ENCODE data around the gene RHOA. TPM values are rescaled to one million over a fixed set of nuclear protein-coding genes. Genes with fewer than 3 reads are reported as not detected.
A peak's percentile ranks its signal among the peaks of the same experiment; 100 is the strongest.

RHOA gene
- total and polyA plus RNA-seq, 5 experiments from 2014 or later = 235 to 683 (median 478) TPM

GRCh38 chr3:49386056-49386756 lies 25.6 kb downstream of the RHOA start:
- DNase-seq = no peak
- POLR2A ChIA-PET = interaction anchor here (0.6 kb wide), 1 partner anchor 176 kb away, joined by 5 read pairs; no protein-coding TSS in a partner anchor
- no peak for ATAC-seq
- Mint-ChIP-seq H3K27ac (peak overlapping the region; percentile 15 to 79 (median 58)), H3K9me3 (no peaks in the 10 kb centered on the region), H3K27me3 (no peaks in the 10 kb centered on the region), H3K4me1 (peaks cover 20 to 83% (median 64%) of the 10 kb centered on the region in 4 donors), H3K4me3 (peak overlapping the region in 5 of 10 donors; percentile 4 to 54 (median 48)), H3K36me3 (peaks cover 0 to 28% (median 0%) of the 10 kb centered on the region in 3 donors)

- Mint-ChIP-seq H3K4me1 (peaks cover 20 to 82% (median 63%) of the 10 kb centered on the region in 4 donors), H3K27me3 (no peaks in the 10 kb centered on the region), H3K27ac (peak overlapping the region in 4 of 10 donors; percentile 31 to 57 (median 50)), H3K36me3 (peaks cover 0 to 28% (median 0%) of the 10 kb centered on the region in 3 donors), H3K4me3 (peak overlapping the region in 3 of 10 donors; percentile 4 to 49 (median 18)), H3K9me3 (no peaks in the 10 kb centered on the region)
- DNase-seq (no peak), ATAC-seq (no peak)
- POLR2A ChIA-PET = interaction anchor here (0.6 kb wide), 1 partner anchor 176 kb away, joined by 5 read pairs; no protein-coding TSS in a partner anchor
Observed at GRCh38 chr3:49385617-49386016, 26.2 kb downstream of the RHOA start.

GRCh38 chr3:49383387-49383786 lies 28.4 kb downstream of the RHOA start:
- DNase-seq = no peak
- Mint-ChIP-seq H3K4me3 (peak overlapping the region in 2 of 10 donors; percentile 15 to 36), H3K9me3 (no peaks in the 10 kb centered on the region), H3K27ac (peak overlapping the region in 7 of 10 donors; percentile 0 to 84 (median 47)), H3K4me1 (peaks cover 30 to 79% (median 69%) of the 10 kb centered on the region in 4 donors), H3K36me3 (peaks cover 0 to 27% (median 0%) of the 10 kb centered on the region in 3 donors), H3K27me3 (no peaks in the 10 kb centered on the region)
- POLR2A ChIA-PET = no interaction called here
- no peak for ATAC-seq

GRCh38 chr3:49378249-49378895 lies 33.4 kb downstream of the RHOA start:
- POLR2A ChIA-PET = no interaction called here
- Mint-ChIP-seq H3K4me3 (peak overlapping the region in 4 of 10 donors; percentile 4 to 26 (median 18)), H3K27ac (peak overlapping the region in 6 of 10 donors; percentile 16 to 85 (median 66)), H3K9me3 (no peaks in the 10 kb centered on the region), H3K4me1 (peaks cover 18 to 64% (median 53%) of the 10 kb centered on the region in 4 donors), H3K27me3 (no peaks in the 10 kb centered on the region), H3K36me3 (peaks cover 0 to 40% (median 12%) of the 10 kb centered on the region in 3 donors)
- DNase-seq = no peak
- no peak for ATAC-seq

GRCh38 chr3:49377483-49377882 lies 34.3 kb downstream of the RHOA start:
- Mint-ChIP-seq H3K27ac (peak overlapping the region in 7 of 10 donors; percentile 18 to 73 (median 45)), H3K27me3 (no peaks in the 10 kb centered on the region), H3K9me3 (no peaks in the 10 kb centered on the region), H3K4me1 (peaks cover 17 to 60% (median 51%) of the 10 kb centered on the region in 4 donors), H3K36me3 (peaks cover 0 to 45% (median 13%) of the 10 kb centered on the region in 3 donors), H3K4me3 (peak overlapping the region in 3 of 10 donors; percentile 4 to 41 (median 14))
- ATAC-seq (peak; percentile 52 to 63), DNase-seq (peak in 5 of 10 donors; percentile 5 to 28 (median 6))
- POLR2A ChIA-PET = no interaction called here

GRCh38 chr3:49371946-49372345 lies 39.8 kb downstream of the RHOA start:
- Mint-ChIP-seq H3K27me3 (no peaks in the 10 kb centered on the region), H3K9me3 (no peaks in the 10 kb centered on the region), H3K27ac (peak overlapping the region in 2 of 10 donors; percentile 14 to 79), H3K4me3 (no peak overlapping the region), H3K4me1 (peaks cover 7 to 39% (median 30%) of the 10 kb centered on the region in 4 donors), H3K36me3 (peaks cover 0 to 82% (median 15%) of the 10 kb centered on the region in 3 donors)
- DNase-seq (no peak), ATAC-seq (no peak)
- POLR2A ChIA-PET = no interaction called here

GRCh38 chr3:49370585-49371290 lies 41.0 kb downstream of the RHOA start:
- no peaks in the 10 kb centered on the region for H3K27me3 Mint-ChIP-seq
- no peak for DNase-seq
- peaks cover 0 to 93% (median 15%) of the 10 kb centered on the region in 3 donors for H3K36me3 Mint-ChIP-seq
- peak overlapping the region; percentile 4 to 79 (median 42) for H3K27ac Mint-ChIP-seq
- H3K4me3 Mint-ChIP-seq = no peak overlapping the region
- H3K4me1 Mint-ChIP-seq = peaks cover 8 to 32% (median 28%) of the 10 kb centered on the region in 4 donors
- no peak for ATAC-seq
- POLR2A ChIA-PET = no interaction called here
- no peaks in the 10 kb centered on the region for H3K9me3 Mint-ChIP-seq

GRCh38 chr3:49362561-49362960 lies 49.2 kb downstream of the RHOA start:
- Mint-ChIP-seq H3K4me1 (peaks cover 9 to 31% (median 18%) of the 10 kb centered on the region in 4 donors), H3K4me3 (peak overlapping the region in 1 of 10 donors; percentile 30), H3K27ac (peak overlapping the region; percentile 55 to 92 (median 79)), H3K27me3 (no peaks in the 10 kb centered on the region), H3K9me3 (no peaks in the 10 kb centered on the region), H3K36me3 (peaks cover 0 to 80% (median 17%) of the 10 kb centered on the region in 3 donors)
- no peak for ATAC-seq
- POLR2A ChIA-PET = interaction anchor here (0.6 to 2.2 kb wide), 2 partner anchors 12 to 22 kb away, joined by 3 to 7 read pairs; partner anchors contain the start of gene USP4
- no peak for DNase-seq

GRCh38 chr3:49359623-49360022 lies 52.2 kb downstream of the RHOA start:
- peaks cover 16 to 50% (median 35%) of the 10 kb centered on the region in 4 donors for H3K4me1 Mint-ChIP-seq
- peaks cover 0 to 61% (median 20%) of the 10 kb centered on the region in 3 donors for H3K36me3 Mint-ChIP-seq
- peak overlapping the region in 8 of 10 donors; percentile 60 to 97 (median 89) for H3K27ac Mint-ChIP-seq
- H3K27me3 Mint-ChIP-seq = no peaks in the 10 kb centered on the region
- DNase-seq = no peak
- ATAC-seq = no peak
- H3K9me3 Mint-ChIP-seq = no peaks in the 10 kb centered on the region
- POLR2A ChIA-PET = interaction anchor here (0.6 to 4.9 kb wide), 8 partner anchors 20 to 110 kb away, joined by 4 to 69 read pairs (median 6); partner anchors contain the start of genes DAG1, NICN1, RHOA and TCTA
- H3K4me3 Mint-ChIP-seq = peak overlapping the region in 6 of 10 donors; percentile 19 to 98 (median 96)

- POLR2A ChIA-PET = interaction anchor here (0.8 to 4.9 kb wide), 9 partner anchors 11 to 111 kb away, joined by 3 to 69 read pairs (median 5); partner anchors contain the start of genes DAG1, NICN1, RHOA and TCTA
- peak overlapping the region; percentile 75 to 98 (median 90) for H3K27ac Mint-ChIP-seq
- ATAC-seq (peak in 1 of 2 donors; percentile 2), DNase-seq (peak in 2 of 10 donors; percentile 9 to 13)
- H3K27me3 Mint-ChIP-seq = no peaks in the 10 kb centered on the region
- H3K4me3 Mint-ChIP-seq = peak overlapping the region; percentile 87 to 98 (median 95)
- peaks cover 0 to 56% (median 22%) of the 10 kb centered on the region in 3 donors for H3K36me3 Mint-ChIP-seq
- H3K4me1 Mint-ChIP-seq = peaks cover 16 to 51% (median 36%) of the 10 kb centered on the region in 4 donors
- H3K9me3 Mint-ChIP-seq = no peaks in the 10 kb centered on the region
Observed at GRCh38 chr3:49358884-49359225, 52.9 kb downstream of the RHOA start.

- H3K36me3 Mint-ChIP-seq = peaks cover 0 to 54% (median 22%) of the 10 kb centered on the region in 3 donors
- peak within 1 kb of the TSS; percentile 90 to 99 (median 96) for H3K27ac Mint-ChIP-seq
- peaks cover 16 to 48% (median 36%) of the 10 kb centered on the region in 4 donors for H3K4me1 Mint-ChIP-seq
- ATAC-seq (peak; percentile 65 to 77), DNase-seq (peak; percentile 49 to 88 (median 69))
- H3K4me3 Mint-ChIP-seq = peak within 1 kb of the TSS; percentile 87 to 98 (median 95)
- no peaks in the 10 kb centered on the region for H3K9me3 Mint-ChIP-seq
- POLR2A ChIA-PET = interaction anchor here (0.8 to 4.9 kb wide), 13 partner anchors 10 to 264 kb away, joined by 3 to 69 read pairs (median 5); partner anchors contain the start of genes DAG1, NICN1, QRICH1 and RHOA
- no peaks in the 10 kb centered on the region for H3K27me3 Mint-ChIP-seq
Observed at GRCh38 chr3:49358217-49358883, 53.4 kb downstream of the RHOA start, which contains the start of gene GPX1. Gene GPX1, minus strand, starts transcription at chr3:49358353. Its CDS starts 75 bp downstream, at chr3:49358278.

Data from naive thymus-derived CD8-positive, alpha-beta T cell (primary cell).